ENCODE results near the gene TBC1D1.

Gene TBC1D1

GRCh38 chr4:38084877-38085711, 194.2 kb downstream of the TBC1D1 start:
- no peak for DNase-seq

GRCh38 chr4:38085751-38086150, 194.9 kb downstream of the TBC1D1 start:
- no peak for DNase-seq

GRCh38 chr4:38086151-38086848, 195.4 kb downstream of the TBC1D1 start:
- no peak for DNase-seq

GRCh38 chr4:38086849-38087226, 196.0 kb downstream of the TBC1D1 start:
- no peak for DNase-seq

GRCh38 chr4:38088321-38088720, 197.4 kb downstream of the TBC1D1 start:
- no peak for DNase-seq

- no peak for DNase-seq
These were observed 199.1 kb downstream of the TBC1D1 start for GRCh38 chr4:38089961-38090360.

GRCh38 chr4:38090455-38091246, 199.8 kb downstream of the TBC1D1 start:
- no peak for DNase-seq

- DNase-seq, result no peak
These were observed 200.8 kb downstream of the TBC1D1 start for GRCh38 chr4:38091636-38092035.

- DNase-seq, result no peak
These were observed 201.8 kb downstream of the TBC1D1 start for GRCh38 chr4:38092701-38093100.

GRCh38 chr4:38094419-38094818, 203.5 kb downstream of the TBC1D1 start:
- DNase-seq, result no peak

- DNase-seq, result no peak
These were observed 204.8 kb downstream of the TBC1D1 start for GRCh38 chr4:38095691-38096090.

GRCh38 chr4:38097818-38098217, 206.9 kb downstream of the TBC1D1 start:
- no peak for DNase-seq

GRCh38 chr4:38099020-38099600, 208.2 kb downstream of the TBC1D1 start:
- no peak for DNase-seq

GRCh38 chr4:38099908-38100407, 209.1 kb downstream of the TBC1D1 start:
- DNase-seq, result no peak

GRCh38 chr4:38100474-38101255, 209.8 kb downstream of the TBC1D1 start:
- DNase-seq, result no peak

GRCh38 chr4:38101563-38101962, 210.7 kb downstream of the TBC1D1 start:
- no peak for DNase-seq

GRCh38 chr4:38102957-38103588, 212.2 kb downstream of the TBC1D1 start:
- DNase-seq, result no peak

GRCh38 chr4:38105475-38106220, 214.8 kb downstream of the TBC1D1 start:
- DNase-seq, result no peak

GRCh38 chr4:38106311-38106710, 215.4 kb downstream of the TBC1D1 start:
- no peak for DNase-seq

GRCh38 chr4:38106886-38107514, 216.1 kb downstream of the TBC1D1 start:
- DNase-seq, result no peak
